GM12873 (cell line): ENCODE measurements around the gene SHB.

Experiments used
- TF ChIP-seq, protein P1 (sequence below): IDR thresholded peaks from 2 replicates; pipeline ENCODE4 v1.5.1; 2012; ENCODE audit warnings: low read depth, mild to moderate bottlenecking, moderate library complexity, low read length, control low read depth; ENCODE audit not compliant: insufficient read depth; ENCODE audit errors: missing control alignments

The SHB gene

DNA sequence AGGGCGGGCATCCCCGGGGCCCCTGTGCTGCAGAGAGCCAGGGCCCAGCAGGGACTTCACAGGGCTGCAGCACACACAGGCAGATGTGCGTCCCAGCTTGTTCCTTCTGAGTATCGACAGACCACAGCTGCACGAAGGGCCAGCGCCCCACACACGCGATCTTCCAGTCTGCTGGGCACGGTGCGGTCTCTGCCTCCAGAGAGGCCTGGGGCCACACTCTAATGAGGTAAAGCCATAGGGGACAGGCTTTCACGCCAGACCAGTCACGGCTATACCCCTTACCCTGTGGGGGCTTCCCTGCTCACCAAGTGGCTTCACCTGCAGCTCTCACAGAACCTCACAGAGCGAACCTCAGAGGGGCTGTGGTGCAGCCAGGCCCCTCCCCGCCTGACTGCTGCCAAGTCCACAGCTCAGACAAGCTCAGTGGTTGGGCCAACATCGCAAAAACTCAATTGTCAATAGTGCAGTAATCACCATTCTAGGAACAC, 82.2 kb downstream of the SHB start:
- TF ChIP-seq, protein P1, sequence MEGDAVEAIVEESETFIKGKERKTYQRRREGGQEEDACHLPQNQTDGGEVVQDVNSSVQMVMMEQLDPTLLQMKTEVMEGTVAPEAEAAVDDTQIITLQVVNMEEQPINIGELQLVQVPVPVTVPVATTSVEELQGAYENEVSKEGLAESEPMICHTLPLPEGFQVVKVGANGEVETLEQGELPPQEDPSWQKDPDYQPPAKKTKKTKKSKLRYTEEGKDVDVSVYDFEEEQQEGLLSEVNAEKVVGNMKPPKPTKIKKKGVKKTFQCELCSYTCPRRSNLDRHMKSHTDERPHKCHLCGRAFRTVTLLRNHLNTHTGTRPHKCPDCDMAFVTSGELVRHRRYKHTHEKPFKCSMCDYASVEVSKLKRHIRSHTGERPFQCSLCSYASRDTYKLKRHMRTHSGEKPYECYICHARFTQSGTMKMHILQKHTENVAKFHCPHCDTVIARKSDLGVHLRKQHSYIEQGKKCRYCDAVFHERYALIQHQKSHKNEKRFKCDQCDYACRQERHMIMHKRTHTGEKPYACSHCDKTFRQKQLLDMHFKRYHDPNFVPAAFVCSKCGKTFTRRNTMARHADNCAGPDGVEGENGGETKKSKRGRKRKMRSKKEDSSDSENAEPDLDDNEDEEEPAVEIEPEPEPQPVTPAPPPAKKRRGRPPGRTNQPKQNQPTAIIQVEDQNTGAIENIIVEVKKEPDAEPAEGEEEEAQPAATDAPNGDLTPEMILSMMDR = no peak

DNA sequence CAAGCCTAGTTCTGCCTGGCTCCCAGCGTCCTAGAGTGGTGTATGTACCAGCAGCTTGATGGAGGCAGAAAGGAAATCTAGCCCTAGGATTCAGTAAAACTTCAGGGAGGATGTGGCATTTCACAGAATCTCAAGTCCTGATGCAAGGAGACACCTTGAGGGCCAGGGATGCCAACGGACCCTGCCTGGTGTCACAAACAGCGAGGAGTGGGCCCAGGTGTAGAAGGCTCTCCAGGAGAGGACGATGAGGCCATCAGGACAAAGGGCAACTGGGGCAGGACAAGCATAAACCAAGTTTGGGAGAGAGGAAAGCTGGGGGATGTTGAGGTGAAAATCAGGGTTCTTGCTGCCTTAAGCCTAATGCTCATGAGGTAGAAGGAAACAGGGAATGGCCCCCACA, 83.0 kb downstream of the SHB start:
- TF ChIP-seq, protein P1 = no peak

DNA sequence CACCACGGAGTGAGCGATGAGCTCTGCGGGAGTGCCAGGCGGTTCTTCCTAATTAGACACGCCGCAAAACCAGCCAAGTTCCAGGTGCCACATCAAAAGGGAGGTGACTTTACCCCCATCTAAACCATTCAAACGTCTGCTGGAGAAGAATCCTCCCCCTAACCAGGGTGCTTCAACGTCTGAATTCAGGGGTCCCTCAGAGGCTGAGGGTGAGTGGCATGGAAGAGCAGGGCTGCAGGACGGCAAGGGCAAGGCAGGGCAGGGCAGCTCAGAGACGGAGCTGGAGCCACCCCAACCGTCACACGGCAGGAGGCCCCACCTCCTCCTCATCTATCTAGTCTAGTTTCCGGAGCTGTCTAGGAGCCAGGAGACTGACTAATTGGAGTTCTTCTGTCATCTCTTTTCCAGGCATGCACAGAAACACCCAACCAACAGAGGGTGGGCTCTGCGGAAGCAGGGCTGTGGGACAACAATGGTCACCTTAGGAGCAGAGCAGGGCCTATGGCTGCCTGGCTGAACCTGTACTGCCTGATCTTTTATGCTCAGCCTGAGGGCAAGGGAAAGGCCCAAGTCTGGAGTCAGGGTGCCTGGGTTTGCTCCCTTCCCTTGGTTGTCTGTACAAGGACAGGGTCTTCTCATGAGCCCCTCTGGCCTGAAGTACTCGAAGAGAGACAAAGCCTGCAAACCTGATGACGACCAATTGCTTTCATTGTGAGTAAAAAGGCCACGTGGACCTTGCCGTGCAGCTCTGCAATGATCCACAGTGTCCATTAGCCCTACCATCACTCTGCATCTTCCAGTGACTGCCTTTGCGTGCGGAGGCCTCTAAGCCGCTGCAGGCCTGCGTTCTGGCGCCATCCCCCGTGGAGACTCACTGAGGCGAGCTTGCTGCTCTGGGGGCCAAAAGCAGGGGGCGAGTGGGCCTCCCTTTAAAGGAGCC, 84.1 kb downstream of the SHB start:
- TF ChIP-seq, protein P1 = no peak

DNA sequence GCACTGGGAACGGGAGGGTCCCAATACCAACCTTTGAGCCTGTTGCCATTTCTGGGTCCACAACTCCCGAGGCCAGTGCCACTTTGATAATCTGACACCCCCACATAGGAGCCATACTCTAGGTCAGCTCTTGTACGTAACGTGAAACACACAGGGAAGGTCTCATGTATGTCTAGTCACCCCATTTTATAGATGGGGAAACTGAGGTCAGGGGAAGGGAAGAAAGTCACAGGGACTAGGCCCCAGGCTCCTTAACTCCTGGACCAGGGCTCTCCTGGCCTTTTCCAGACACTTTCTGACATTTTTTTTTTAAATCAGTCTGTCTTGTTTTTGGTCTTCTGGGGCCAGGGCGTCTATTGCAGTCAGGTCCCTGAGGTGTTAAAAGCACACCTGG, 84.8 kb downstream of the SHB start:
- TF ChIP-seq, protein P1 = no peak

- TF ChIP-seq, protein P1 = no peak
These were observed 85.5 kb downstream of the SHB start for GRCh38 chr9:37983381-37984067.

DNA sequence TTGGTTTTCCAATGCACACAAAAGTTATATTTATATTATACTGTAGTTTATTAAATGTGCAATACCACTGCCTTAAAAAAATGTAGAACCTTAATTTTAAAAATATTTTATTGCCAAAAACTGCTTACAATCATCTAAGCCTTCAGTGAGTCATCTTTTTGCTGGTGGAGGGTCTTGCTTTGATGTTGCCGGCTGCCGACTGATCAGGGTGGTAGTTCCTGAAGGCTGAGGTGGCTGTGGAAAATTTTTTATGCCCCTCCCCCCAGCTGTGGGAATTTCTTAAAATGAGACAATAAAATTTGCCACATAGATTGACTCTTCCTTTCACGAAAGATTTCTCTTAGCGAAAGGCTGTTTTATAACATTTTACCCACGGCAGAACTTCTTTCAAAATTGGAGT, 89.2 kb downstream of the SHB start:
- TF ChIP-seq, protein P1 = no peak

DNA sequence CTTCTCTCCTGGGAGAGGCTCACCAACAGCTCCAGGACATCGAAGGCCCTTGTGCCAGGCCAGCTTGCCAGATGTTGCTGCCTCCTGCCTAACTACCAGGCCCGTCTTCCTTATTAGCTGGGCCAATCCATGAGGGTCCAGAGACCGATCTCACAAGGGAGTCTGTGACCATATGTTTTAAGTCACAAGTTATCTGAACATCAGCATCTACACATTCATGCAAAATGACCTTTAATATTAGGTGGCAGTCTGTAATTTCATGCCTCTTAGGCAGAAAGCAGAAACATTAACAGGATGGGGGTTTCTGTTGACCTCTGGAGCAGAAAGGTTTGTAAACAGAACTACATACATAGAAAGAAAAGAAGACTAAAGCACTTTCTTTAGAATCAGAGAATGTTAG, 90.0 kb downstream of the SHB start:
- TF ChIP-seq, protein P1 = no peak
